Measurements from ENCODE around the gene GADL1.

DNA sequence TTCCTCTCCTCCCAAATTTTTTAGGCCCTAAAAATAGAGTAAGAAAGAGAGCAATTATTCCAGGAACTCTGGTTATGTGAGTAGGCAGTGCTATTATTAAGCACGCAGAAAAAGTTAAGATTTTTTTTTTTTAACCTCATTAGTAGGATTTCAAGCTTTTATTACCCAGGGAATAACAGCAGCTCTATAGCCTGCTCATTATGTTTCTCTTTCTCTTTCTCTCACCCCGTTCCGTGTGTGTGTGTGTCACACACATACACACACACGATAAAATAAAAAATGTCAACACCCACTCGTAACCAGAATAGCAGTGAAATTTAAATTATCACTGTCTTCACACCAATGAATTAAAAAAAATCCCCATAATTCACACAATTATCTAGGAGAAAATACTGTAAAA, 30.3 kb downstream of the GADL1 start:
- TF ChIP-seq, protein P1, sequence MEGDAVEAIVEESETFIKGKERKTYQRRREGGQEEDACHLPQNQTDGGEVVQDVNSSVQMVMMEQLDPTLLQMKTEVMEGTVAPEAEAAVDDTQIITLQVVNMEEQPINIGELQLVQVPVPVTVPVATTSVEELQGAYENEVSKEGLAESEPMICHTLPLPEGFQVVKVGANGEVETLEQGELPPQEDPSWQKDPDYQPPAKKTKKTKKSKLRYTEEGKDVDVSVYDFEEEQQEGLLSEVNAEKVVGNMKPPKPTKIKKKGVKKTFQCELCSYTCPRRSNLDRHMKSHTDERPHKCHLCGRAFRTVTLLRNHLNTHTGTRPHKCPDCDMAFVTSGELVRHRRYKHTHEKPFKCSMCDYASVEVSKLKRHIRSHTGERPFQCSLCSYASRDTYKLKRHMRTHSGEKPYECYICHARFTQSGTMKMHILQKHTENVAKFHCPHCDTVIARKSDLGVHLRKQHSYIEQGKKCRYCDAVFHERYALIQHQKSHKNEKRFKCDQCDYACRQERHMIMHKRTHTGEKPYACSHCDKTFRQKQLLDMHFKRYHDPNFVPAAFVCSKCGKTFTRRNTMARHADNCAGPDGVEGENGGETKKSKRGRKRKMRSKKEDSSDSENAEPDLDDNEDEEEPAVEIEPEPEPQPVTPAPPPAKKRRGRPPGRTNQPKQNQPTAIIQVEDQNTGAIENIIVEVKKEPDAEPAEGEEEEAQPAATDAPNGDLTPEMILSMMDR (conservative IDR thresholded peaks at IDR 0.05) = no peak
- TF ChIP-seq EZH2 (IDR thresholded peaks at IDR 0.05; ENCODE audit: low read depth) = no peak

Measured in PC-9 (cell line).